NCI-H1930 (cell line): Measurements from ENCODE around the gene GSDME.

ENCODE experiments used
- DNase-seq, 2 experiments: peaks; one replicate each; lab custom pipeline; 2025; lab: John Stamatoyannopoulos, UW

The GSDME gene

GRCh38 chr7:24704311-24704710, 53.0 kb downstream of the GSDME start:
- no peak for DNase-seq

- DNase-seq: no peak
Observed at GRCh38 chr7:24703296-24703695, 54.0 kb downstream of the GSDME start.

- no peak for DNase-seq
Observed at GRCh38 chr7:24702755-24703154, 54.5 kb downstream of the GSDME start.

GRCh38 chr7:24701261-24702235, 55.7 kb downstream of the GSDME start:
- no peak for DNase-seq

GRCh38 chr7:24700521-24701260, 56.6 kb downstream of the GSDME start:
- DNase-seq: no peak

- DNase-seq: no peak
Observed at GRCh38 chr7:24698531-24699266, 58.6 kb downstream of the GSDME start.

- DNase-seq: no peak
Observed at GRCh38 chr7:24697416-24697815, 59.8 kb downstream of the GSDME start.

GRCh38 chr7:24692592-24692991, 64.7 kb downstream of the GSDME start:
- DNase-seq: no peak

- DNase-seq: no peak
Observed at GRCh38 chr7:24690251-24690650, 67.0 kb downstream of the GSDME start.

- no peak for DNase-seq
Observed at GRCh38 chr7:24685708-24686107, 71.6 kb downstream of the GSDME start.

- DNase-seq: no peak
Observed at GRCh38 chr7:24670782-24671181, 86.5 kb downstream of the GSDME start.

GRCh38 chr7:24669971-24670591, 87.2 kb downstream of the GSDME start:
- no peak for DNase-seq

- no peak for DNase-seq
Observed at GRCh38 chr7:24668927-24669635, 88.2 kb downstream of the GSDME start.

GRCh38 chr7:24665564-24666294, 91.5 kb downstream of the GSDME start:
- peak; percentile 11 to 21 for DNase-seq

GRCh38 chr7:24660546-24660945, 96.7 kb downstream of the GSDME start:
- DNase-seq: no peak

GRCh38 chr7:24659505-24659904, 97.8 kb downstream of the GSDME start:
- DNase-seq: no peak

- no peak for DNase-seq
Observed at GRCh38 chr7:24657980-24658379, 99.3 kb downstream of the GSDME start.

- DNase-seq: no peak
Observed at GRCh38 chr7:24656608-24657007, 100.7 kb downstream of the GSDME start.

GRCh38 chr7:24654305-24654704, 103.0 kb downstream of the GSDME start:
- DNase-seq: no peak

- DNase-seq: no peak
Observed at GRCh38 chr7:24653316-24654085, 103.8 kb downstream of the GSDME start.
